HG02943 (cell line): ENCODE data around the gene SURF6.
"Not testable (repeated sequence)": the region's sequence is repeated elsewhere in the genome, so short reads cannot be mapped to it uniquely, and the experiment has no call there.

Experiments used
- ATAC-seq: cut with Tn5 transposase; IDR thresholded peaks from one replicate; pipeline ENCODE4 v1.9.1; 2021; ENCODE audit warnings: mild to moderate bottlenecking, low read depth, moderate library complexity; ENCODE audit not compliant: unreplicated experiment

Gene SURF6

DNA sequence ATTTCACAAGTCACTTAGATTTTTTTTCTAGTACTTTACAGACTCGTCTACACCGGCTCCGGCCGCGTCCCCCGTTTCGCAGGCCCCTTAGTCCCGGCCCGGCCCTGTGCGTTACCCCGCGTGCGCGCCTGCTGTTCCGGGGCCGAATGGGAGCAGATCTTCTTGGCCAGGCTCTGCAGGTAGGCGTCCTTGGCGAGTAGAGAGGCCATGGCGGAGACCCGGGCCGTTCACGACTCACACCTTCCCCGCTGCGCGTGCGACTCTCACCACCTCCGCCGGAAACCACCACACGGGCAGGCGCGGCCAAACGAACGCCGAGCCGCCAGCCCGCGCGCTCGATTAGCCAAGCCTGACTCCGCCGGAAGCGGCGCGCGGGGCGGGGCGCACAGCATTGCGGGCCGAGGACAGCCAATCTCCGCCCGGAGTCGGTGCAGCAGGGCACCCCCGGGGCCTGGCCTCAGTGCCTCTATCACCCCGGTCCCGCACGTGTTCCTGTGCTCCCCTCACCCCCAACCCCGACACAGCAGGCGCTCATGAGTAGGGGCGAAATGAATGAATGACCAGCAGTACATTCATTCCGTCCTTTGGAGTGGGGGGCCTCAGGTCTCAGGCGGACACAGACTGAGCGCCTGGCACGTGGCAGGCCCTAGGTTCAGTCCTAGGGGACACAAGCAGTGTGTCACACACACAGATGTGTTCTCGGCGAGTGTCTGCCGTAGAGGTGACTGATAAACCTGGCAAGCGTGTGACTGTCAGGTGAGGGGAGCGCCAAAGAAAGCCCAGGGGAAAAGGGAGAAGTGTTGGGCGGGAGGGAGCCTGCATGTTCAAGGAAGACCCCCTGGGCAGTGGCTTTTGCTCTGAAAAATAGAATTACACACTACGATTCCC lies at the start of gene SURF6:
TSS of gene SURF6 (minus strand) at position 265 of the 888 bp plus-strand sequence. CDS start at position 209, 56 bp downstream.
- peak; percentile 81 for ATAC-seq

DNA sequence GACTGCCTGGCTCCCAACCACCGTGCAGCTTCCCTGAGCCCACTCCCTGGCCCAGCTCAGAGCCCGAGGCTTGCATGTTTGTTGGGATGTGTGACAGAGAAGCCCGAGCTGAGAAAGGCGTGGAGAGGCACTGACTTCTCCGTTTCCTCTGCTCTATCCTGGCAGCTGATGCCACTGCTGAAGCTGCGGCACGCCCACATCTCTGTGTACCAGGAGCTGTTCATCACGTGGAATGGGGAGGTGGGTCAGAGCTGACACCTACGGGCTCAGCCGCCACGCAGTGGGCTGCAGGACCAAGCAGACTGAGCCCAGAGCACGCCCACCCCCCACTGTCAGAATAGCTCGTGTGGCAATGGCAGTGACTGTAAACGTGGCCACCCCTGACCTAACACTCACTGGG lies 49.5 kb upstream of the SURF6 start:
- ATAC-seq = no peak

DNA sequence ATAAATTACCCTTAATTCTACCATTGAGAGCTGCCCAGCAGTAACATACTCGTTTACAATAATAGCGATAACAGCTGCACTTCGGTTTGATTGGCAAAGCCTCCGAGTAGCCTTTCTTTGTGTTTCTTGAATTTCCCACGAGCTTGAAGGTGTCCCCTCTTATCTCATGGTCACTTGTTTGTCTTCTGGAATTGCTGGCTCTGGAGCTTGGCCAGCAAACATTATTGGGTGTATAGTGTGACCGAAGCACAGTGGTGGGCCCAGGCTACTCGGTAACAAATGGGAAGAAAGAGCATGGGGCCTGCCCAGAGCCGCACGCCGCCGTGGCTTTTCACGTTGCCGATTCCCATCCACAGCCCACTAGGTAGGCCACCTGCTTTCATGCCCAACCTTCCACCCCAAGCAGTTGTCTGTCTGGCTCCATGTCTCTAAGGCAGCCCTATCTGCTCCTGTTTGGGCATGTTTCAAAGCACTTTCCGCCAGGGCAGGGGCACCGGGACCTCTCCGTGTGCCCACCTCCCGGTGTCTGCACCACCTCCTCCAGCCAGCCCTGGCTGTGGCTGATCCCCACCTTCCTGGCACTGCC lies 48.8 kb upstream of the SURF6 start:
- ATAC-seq = no peak

DNA sequence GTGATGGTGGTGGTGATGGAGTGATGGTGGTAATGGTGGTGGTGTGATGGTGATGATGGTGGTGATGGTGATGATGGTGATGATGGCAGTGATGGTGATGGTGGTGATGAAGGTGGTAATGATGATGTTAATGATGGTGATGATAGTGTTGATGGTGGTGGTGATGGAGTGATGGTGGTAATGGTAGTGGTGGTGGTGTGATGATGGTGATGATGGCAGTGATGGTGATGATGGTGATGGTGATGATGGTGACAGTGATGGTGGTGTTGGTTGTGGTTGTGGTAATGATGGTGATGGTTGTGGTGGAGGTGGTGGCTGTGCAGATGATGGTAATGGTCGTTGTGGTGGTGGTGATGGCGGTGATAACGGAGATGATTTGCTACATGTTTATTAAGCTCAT lies 47.5 kb upstream of the SURF6 start:
- ATAC-seq = no peak

DNA sequence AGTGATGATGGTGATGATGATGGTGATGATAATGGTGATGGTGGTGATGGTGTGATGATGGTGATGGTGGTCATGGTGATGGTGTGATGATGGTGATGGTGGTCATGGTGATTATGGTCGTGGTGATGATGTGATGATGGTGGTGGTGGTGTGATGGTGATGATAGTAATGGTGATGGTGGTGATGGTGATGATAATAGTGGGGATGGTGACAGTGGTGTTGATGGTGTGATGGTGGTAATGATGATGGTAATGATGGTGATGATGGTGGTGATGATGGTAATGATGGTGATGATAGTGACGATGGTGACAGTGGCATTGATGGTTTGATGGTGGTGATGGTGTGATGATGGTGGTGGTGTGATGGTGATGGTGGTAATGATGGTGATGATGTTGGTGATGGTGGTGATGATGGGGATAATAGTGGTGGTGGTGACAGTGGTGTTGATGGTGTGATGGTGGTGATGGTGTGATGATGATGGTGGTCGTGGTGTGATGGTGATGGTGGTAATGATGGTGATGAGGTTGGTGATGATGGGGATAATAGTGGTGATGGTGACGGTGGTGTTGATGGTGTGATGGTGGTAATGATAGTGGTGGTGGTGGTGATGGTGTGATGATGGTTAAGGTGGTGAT lies 46.6 kb upstream of the SURF6 start:
- no peak for ATAC-seq

DNA sequence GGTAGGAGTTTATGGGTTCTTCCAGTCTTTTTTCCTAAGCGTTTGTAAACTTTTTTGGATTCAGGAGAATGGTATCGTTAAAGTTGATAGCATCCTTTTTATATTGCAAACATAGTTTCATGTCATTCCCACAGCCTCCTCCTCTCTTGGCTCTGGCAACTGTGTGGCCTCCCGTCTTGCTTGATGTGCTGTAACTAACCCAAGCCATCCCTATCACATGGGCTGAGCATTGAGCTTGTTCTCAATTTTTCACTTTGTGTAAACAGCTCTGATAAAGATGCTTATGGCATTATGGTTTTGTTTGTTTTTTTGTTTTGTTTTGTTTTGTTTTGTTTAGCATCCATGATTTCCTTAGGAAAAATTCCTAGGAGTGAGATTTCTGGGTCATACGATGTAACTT lies 44.7 kb upstream of the SURF6 start:
- ATAC-seq = no peak

DNA sequence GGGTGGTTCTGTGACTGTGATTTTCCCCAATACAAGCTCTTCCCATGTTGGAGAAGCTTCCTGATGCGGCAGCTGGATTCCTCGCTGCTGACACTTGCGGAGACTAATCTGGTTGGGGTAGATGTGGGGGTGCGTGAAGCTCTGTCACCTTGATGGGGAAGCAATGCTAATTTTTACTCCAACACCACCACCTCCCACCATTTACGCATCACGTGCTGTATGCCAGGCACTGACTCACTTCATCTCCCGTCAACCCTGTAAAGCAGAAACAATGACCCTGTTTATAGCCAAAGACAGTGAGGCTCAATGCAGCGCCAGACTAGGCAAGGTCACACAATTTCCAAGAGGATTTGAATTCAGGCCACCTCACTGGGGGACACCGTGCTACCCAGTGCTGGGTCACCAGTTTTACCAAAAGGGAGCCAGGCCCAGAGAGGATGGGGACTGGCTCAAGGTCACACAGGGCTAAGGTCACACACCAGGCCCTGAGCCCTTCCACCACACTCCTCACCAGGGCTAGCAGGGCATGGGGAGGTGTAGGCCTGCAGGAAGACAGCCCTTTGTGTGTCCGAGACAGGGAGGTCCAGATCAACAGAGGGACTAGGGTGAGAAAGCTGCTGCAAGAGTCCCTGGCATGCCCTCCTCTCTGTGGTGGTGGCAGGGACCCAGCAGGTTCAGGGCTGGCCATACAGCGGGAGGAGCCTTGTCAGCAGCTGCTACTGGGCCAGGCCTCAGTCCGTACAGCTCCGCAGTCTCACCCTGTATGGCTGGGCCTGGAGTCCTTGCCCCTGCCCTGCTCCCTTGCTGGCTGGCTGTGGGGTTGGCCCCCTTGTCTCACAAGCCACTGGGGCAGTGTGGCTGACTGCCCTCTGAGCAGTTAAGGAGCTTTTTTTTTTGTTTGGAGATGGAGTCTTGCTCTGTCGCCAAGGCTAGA lies 43.4 kb upstream of the SURF6 start:
- no peak for ATAC-seq

DNA sequence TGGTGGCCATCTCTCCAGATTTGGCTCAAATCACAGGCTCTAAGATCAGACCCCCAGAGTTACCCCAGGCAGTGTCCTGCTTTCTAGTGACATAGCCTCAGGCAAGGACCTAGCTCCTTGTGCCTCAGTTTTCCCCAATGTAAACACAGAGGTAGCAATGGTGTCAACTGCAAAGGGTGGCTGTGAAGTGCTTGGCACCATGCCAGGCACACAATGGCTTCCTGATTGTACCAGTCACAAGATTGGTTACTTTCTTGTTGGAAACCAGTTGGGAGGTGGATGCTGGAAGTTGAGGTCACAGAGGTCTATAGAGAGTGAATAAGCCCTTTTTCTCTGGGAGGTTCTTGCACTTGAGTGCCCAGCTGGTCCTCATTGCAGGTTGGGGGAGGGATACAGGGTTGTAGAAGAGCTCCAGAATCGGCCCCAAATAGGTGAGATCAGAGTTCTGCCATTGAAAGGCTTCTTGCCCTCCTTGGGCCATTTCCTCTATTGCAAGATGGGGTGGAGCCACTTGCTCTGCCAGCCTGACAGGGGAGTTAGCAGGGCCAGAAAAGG lies 42.5 kb upstream of the SURF6 start:
- no peak for ATAC-seq

DNA sequence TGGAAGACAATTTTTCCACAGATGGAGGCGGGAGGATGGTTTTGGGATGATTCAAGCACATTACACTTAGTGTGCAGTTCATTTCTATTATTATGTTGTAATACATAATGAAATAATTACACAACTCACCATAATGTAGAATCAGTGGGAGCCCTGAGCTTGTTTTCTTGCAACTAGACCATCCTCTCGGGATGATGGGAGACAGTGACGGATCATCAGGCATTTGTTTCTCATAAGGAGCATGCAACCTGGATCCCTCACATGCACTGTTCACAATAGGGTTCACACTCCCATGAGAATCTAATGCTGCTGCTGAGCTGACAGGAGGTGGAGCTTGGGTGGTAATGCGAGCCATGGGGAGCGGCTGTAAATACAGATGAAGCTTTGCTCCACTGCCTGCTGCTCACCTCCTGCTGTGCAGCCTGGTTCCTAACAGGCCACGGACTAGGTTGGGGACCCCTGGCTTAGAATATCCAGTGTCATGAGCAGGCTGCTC lies 41.8 kb upstream of the SURF6 start:
- ATAC-seq = no peak

DNA sequence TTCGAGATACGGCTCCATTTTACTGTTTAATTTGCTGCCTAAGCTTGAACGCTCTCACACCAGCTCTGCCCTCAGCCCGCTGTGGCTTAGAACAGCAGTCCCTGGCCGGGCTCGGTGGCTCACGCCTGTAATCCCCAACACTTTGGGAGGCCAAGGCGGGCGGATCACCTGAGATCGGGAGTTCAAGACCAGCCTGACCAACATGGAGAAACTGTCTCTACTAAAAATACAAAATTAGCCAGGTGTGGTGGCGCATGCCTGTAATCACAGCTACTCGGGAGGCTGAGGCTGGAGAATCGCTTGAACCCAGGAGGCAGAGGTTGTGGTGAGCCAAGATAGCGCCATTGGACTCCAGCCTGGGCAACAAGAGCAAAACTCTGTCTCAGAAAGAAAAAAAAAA lies 41.3 kb upstream of the SURF6 start:
- not testable (repeated sequence) for ATAC-seq

DNA sequence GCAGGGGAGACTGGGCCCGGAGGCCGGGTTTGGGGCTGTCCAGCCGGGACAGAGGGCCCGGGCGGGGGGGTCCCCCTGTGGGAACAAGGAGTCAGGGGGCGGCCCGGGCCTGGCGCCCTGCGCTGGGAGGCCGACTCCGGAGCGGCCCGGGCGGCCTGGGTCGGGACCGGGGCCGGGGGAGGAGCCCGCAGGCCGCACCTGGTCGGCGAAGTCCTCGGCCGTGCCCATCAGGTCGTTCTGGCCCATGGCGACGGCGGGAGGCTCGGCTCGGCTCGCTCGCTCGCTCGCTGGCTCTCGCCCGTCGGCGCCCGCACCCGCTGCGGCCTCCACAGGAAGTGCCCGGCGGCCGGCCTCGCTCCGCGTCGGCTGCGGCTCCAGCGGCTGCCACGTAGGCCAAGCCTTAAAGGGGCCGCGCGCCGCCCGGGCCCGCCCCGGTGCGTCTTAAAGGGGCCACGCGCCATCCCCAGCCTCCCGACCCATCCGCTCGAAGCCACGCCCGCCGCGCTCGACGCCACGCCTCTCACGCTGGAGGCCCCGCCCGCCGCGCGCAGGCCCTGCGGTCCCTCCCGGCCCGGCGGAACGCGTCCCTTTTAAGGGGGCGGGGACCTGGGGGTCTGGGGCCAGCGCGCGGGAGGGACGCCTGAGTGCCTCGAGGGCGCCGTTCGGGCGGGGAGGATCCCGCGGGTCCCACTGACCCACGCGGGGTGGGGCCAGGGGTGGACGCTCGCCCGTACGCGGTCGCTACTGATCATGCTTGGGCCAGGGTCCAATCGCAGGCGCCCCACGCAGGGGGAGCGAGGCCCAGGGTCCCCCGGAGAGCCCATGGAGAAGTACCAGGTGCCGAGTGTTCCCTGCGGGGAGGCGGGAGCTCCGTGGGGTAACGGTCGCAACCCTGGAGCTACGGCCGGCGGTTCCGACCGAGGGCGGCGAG lies 40.0 kb upstream of the SURF6 start, which contains the start of the genes STKLD1 and SURF4:
TSS of gene STKLD1 (plus strand) at position 643 of the 931 bp plus-strand sequence. CDS start at position 751, 108 bp downstream.
TSS of gene SURF4 (minus strand) at position 337 of the 931 bp plus-strand sequence. CDS start at position 246, 91 bp downstream.
- ATAC-seq = peak; percentile 86

DNA sequence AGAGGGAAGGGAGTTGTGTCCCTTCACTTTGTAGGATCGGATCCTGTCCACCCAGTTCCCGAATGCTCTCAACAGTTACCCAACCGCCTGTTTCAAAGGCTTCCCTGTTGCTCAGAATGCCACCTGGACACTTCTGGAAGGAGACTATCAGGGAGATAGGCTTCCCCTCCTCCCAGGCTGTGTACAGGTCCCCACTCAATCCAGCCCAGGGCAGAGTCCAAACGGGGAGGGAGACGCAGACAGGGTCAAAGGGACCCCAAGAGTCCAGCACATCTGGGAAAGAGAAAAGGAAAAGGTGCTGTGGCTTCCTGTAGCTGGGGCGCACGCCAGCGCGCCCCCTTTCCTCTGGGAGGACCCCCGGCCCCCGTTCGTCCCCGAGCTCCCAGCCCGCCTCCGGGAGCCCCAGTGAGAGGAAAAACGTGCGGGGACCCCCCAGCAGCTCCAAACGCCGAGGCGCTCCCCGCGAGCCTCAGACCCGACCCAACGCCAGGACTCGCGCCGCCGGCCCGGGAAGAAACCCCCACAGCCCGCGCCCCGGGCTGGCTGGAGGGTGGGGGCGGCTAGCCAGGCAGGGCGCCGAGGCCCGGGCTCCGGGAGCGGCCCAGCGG lies 39.2 kb upstream of the SURF6 start:
- ATAC-seq = peak; percentile 28

DNA sequence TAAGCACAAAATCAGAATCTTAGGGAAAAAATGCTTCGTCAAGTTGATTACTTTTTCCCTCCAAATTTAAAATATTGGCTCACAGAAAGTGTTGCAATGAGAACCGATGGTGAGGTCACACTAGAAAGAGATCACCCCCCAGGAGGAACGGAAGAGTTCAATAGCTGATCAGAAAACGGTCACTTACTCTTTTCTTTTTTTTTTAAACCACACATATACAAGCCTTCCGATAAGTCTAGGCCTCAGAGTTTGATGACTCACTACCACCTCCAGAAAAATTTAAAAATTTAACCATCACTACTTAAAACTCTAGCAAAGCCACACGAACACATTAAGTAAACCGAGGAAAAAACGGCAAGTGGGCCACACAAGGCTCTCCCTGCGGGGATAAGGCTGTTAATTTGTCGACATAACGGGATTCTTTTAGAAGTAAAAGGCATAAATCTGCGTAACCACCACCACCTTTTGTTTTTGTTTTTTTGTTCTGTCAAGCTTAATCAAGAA lies 38.7 kb upstream of the SURF6 start:
- ATAC-seq = no peak

DNA sequence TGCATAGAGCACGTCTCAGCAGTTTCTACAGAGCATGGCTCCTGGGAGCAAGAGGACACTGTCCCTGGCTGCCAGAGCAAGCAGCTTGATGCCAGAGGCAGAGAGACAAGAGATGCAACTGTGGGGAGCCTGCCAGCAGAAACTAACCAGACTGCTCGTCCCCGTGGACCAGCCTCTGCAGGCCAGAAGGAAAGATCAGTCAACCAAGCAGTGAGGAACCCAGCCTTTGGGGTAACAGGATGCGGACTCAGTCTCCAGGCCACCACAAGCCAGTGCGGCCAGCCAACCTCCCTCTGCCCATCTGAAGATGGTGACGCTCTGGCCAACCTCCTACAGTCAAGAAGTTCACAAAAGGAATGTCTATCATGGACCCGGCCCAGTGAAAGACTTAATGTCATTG lies 36.2 kb upstream of the SURF6 start:
- ATAC-seq = no peak

DNA sequence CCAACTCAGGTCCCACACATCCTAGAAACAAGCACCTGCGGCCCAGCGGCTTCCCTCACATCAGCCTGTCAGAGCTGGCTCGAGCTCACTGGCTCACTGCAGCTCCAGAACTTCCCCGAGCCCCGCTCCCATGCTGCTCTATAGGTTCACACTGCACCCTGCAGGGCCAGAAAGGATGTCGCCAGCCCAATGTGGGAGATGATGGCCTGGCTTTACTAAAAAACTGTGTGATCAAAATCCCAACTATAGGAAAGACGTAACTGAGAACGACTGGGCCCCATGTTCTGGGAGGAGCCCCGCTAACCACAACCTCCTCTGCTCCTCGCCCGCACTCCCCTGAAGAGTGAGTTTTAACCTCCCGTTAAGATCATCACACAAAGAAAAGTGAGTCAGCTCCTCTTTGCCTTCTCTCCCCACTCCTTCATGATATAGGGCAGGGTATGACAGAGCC lies 35.3 kb upstream of the SURF6 start:
- ATAC-seq = no peak

DNA sequence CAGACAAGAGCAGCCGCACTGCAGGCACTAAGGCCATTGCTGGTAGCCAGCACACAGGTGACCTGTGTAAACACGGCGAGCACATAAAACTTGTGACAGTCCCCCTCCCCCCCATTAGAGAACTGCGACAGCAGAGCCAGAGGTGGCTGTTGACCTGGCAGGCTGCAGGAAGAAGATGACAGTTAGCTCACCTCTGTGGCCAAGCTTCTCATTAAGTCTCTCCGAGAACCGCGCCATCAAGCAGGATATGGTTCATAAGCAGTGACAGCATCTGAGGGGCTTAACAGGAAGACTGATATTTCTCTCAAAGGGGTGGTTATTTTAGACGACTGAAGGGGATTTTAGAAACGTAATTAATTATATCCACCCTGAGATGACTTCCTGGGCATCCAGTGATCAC lies 34.7 kb upstream of the SURF6 start:
- no peak for ATAC-seq

DNA sequence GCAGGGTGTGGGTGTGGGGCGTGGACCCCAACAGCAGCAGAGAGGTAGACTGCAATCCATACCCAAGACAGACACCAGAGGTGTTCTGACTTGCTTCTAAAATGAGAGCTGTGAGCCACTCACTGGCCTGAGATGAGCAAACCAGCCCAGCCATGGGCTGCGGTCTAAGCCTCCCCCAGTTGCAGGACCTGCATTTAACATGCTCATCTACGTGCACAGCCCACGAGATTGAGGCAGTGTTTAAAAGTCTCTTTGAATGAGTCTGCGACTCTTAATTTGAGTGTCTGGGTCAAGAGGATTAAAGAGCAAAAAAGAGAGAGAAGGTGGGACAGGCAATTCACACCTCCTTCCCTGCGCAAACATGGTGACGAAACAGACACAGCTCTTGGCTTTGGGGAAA lies 33.9 kb upstream of the SURF6 start:
- no peak for ATAC-seq

DNA sequence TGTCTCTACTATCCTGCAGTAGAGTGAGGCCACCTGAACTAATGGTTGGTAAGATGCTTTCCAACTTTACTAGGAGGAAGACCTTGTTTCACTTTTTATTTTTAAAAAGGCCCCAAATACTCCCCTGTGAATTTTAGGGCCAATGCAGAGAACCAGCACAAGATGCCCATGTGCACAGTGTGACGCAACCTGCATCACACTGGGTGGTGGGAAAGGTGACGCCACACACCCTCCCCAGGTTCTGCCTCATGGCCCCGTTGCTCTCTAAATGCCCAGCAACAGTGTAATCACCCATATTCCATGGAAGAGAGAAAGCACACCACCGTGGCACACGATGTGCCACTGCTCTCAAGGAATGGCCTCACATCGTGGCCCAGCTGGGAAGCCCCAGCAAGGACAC lies 33.4 kb upstream of the SURF6 start:
- ATAC-seq = no peak
